Ramos (cell line): ENCODE measurements around the gene ELMO3.

Experiments used
- in situ Hi-C: fragments of 300-500 bp; cut with MboI; formaldehyde crosslinking; loops from one replicate; pipeline ENCODE4 v1.14.3; 2022; ENCODE audit warnings: low sequenced_read_pairs; ENCODE audit not compliant: unreplicated experiment

ELMO3 gene

DNA sequence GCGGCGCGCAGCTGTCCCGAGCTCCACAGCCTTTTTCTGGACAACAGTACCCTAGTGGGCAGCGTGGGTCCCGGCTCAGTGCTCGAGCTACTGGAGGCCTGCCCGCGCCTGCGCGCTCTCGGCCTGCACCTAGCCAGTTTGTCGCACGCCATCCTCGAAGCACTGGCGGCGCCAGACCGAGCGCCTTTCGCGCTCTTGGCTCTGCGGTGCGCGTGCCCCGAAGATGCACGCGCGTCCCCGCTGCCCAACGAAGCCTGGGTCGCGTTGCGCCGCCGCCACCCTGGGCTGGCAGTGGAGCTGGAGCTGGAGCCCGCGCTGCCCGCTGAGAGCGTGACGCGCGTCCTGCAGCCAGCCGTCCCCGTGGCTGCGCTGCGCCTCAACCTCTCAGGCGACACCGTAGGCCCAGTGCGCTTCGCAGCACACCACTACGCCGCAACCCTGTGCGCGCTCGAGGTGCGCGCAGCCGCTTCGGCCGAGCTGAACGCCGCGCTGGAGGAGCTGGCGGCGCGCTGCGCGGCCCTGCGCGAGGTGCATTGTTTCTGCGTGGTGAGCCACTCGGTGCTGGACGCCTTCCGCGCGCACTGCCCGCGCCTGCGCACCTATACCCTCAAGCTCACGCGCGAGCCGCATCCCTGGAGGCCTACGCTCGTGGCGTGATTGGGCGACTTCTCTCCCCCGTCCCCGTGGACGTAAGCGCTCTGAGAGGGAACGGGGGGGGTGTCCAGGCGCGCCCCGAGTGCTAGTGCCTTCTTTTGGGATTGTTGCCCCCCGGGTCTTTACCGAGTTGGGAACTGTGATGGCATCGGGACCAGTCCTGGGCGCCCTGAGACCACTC lies 35.5 kb upstream of the ELMO3 start:
- in situ Hi-C loops = no loop called here

DNA sequence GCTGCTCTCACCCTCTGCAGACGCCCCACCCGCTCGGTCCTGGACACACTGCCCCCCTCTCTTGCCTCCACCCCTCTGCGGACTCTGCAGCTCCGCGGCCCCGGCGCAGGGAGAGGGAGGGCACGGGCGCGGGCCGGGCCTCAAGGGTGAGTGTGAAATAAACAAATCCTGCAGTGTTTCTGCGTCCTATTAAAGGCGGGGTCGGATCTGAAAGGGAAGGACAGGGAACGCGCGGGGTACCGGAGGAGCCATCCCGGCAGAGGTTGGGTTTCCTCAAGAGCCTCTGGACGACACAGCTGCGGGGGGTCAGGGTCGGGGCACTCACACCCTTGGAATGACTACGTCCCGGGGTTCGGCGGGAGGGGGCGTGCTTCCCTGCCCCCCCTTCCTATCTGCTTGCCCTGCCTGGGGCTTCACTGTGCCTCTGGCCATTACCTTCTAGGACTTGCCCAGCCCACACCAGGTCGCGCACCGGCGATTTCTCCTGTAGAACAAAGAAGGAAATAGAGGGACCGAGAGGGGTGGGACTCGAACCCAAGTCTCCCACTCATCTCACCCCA lies 34.9 kb upstream of the ELMO3 start:
- in situ Hi-C loops = no loop called here

- in situ Hi-C loops = no loop called here
Measured at GRCh38 chr16:67164599-67165061, 34.3 kb upstream of the ELMO3 start, which contains the start of gene HSF4. TSS of gene HSF4 (plus strand) at chr16:67164745. CDS start at chr16:67164812, 67 bp downstream.

DNA sequence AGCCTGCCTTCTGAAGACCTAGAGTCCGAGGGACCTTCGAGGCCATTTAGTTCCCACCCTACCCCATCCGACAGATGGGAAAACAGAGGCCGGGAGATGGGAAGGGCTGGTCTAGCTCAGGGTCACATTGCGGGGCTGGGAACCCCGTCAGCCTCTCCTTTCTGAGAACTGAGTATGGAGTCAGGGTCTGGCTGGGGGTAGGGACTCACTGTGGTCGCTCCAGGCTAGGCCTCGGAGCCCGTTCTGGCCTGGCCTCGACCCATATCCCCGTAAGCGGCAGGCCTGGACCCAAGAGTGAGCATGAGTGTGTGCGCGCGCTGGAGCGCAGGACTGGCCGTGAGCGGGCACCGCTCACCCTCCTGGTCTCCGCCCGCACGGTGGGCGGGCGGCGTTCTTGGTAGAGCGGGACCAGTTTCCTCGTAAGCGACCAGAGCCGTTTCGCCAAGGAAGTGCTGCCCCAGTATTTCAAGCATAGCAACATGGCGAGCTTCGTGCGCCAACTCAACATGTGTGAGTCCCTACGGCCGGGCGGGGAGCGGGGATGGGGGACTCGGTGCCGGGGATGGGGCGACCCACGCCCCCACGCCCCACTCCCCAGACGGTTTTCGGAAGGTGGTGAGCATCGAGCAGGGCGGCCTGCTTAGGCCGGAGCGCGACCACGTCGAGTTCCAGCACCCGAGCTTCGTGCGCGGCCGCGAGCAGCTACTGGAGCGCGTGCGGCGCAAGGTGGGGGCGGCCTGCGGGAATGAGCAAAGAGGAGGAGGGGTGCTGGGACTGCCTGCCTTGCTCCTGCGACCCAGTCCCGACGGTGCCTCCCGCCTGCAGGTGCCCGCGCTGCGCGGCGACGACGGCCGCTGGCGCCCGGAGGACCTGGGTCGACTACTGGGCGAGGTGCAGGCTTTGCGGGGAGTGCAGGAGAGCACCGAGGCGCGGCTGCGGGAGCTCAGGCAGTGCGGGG lies 33.5 kb upstream of the ELMO3 start:
- in situ Hi-C loops = no loop called here

- in situ Hi-C loops = no loop called here
Measured at GRCh38 chr16:67166110-67166547, 32.8 kb upstream of the ELMO3 start.

DNA sequence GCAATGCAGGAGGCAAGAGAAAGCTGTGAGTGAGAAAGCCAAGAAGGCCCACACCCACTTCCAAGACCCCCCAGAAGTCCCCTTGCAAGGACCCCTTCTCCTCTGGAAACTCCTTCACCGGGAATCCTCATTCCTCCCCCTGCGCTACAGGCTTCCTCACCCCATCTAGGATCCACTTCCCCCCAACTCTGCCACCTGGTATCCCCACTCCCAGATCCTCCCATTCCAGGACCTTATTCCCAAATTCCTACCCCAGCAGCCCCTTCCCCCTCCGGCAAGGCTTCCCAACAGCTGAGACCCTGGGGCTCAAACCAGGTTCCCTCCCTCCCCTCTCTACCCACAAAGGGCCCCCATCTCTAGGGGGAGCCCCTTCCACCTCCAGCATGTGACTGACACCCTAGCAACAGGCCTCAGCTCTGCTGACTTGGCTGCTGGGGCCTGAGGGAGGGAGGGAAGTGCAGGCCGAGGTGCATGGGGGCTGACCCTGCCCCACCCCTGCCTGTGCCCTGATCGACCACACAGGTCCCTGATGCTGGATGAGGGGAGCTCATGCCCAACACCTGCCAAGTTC lies 32.2 kb upstream of the ELMO3 start:
- in situ Hi-C loops = no loop called here

DNA sequence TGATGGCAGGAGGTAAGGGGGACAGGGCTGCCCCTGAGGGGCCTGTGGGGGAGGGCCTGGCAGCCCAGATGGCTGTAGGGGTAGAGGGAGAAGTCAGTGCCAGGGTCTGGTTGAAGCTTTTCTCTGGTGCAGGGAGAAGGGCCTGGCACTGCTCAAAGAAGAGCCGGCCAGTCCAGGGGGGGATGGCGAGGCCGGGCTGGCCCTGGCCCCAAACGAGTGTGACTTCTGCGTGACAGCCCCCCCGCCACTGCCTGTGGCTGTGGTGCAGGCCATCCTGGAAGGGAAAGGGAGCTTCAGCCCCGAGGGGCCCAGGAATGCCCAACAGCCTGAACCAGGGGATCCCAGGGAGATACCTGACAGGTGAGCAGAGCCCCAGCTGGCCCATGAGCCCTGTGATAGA lies 31.3 kb upstream of the ELMO3 start:
- in situ Hi-C loops = no loop called here

DNA sequence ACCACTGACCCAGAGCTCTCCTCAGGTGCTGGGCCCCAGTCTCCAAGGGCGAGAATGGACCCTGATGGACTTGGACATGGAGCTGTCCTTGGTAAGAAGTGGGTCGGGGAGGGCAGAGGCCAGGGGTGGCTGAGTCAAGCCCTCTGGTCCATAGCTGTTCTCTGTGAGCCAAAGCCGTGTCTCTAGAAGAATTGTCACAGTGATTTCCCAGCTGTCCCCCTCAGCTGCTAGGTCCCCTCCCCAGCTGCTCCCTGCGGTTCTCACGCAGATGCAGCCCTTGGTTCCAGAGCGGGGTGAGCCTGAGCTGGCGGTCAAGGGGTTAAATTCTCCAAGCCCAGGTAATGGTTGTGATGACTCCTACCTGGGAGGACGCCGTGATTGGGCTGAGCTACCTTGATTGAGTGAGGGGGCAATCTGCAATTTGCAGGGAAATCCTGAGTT lies 29.9 kb upstream of the ELMO3 start:
- in situ Hi-C loops = no loop called here

DNA sequence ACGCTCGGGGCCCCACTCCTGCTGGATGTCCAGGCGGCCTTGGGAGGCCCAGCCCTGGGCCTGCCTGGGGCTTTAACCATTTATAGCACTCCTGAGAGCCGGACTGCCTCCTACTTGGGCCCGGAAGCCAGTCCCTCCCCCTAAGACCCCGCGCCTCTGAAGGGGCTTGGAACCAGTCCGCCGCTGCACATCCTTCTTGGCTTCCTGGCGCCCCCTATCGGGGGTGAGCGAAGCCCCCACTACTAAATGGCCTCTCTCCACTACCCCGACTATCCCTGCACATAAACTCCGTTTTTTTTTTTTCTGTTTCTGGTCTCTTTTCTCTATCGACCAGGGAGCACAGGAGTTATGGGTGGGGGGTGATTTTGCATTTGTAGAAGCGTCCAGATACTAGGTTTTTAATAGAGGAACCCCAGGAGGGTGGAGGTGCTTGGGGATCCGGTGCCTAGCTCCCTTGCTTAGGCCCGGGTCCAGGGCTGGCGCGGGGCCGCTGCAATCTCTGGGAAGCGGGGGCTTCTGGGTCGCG lies 29.2 kb upstream of the ELMO3 start:
- in situ Hi-C loops = no loop called here

- in situ Hi-C loops = no loop called here
Measured at GRCh38 chr16:67170168-67170948, 28.6 kb upstream of the ELMO3 start, which contains the start of gene NOL3. TSS of gene NOL3 (plus strand) at chr16:67170538.

GRCh38 chr16:67170949-67171649 lies 27.8 kb upstream of the ELMO3 start:
- in situ Hi-C loops = no loop called here

- in situ Hi-C loops = no loop called here
Measured at GRCh38 chr16:67173323-67173722, 25.6 kb upstream of the ELMO3 start.

DNA sequence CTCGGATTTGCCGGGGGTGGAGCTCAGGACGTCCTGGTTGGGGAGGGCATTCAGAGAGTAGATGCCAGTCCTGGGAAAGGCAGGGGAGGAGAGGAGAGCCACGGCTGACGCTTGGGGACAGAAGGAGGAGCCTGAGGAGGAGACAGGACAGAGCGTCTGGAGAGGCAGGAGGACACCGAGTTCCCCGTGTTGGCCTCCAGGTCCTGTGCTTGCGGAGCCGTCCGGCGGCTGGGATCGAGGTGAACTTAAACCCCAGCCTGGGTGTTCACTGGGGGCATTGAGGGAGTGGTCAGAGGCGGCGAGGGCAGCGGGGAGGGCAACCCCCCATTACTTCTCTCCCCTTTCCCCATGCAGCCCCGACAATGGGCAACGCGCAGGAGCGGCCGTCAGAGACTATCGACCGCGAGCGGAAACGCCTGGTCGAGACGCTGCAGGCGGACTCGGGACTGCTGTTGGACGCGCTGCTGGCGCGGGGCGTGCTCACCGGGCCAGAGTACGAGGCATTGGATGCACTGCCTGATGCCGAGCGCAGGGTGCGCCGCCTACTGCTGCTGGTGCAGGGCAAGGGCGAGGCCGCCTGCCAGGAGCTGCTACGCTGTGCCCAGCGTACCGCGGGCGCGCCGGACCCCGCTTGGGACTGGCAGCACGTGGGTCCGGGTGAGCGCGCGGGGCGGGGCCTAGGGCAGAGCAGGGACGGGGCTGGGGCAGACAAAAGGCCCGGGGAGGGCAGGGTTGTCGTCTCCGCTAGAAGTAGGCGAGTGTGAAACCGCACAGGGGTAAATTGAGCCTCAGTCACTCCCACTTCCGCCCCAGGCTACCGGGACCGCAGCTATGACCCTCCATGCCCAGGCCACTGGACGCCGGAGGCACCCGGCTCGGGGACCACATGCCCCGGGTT lies 24.9 kb upstream of the ELMO3 start:
- in situ Hi-C loops = no loop called here

- in situ Hi-C loops = no loop called here
Measured at GRCh38 chr16:67174706-67175231, 24.2 kb upstream of the ELMO3 start.

GRCh38 chr16:67176662-67177061 lies 22.3 kb upstream of the ELMO3 start:
- in situ Hi-C loops = no loop called here

- in situ Hi-C loops = no loop called here
Measured at GRCh38 chr16:67177743-67178699, 20.9 kb upstream of the ELMO3 start.
